Pancreas (tissue), 10 donors: Measurements from ENCODE around the gene ARHGAP35. TPM values are rescaled to one million over a fixed set of nuclear protein-coding genes. Genes with fewer than 3 reads are reported as not detected.

Source experiments
- ATAC-seq, 4 donors: fragments of 200-7000 bp; cut with Tn5 transposase; one replicate each; pipeline versions ENCODE4 v1.8.0 to v1.9.1; 2020; ENCODE audit warnings: mild to moderate bottlenecking in 4 of 4, moderate library complexity in 4 of 4
- DNase-seq, 6 donors: peaks; one replicate each; pipeline ENCODE4 v3.0.0-alpha.2; 2020
- FAIRE-seq: peaks from 2 replicates; lab custom pipeline; 2012; peaks lifted over from hg19 to GRCh38; lab: Jason Lieb, UNC
- H3K27ac ChIP-seq, 4 donors: fragments of 200-600 bp; sonication (generic); 1 replicate in 3 of 4; 2 replicates in 1 of 4; pipeline versions ENCODE4 v1.5.0 to v1.8.0; 2020
- H3K27me3 ChIP-seq, 4 donors: fragments of 200-600 bp; one replicate each; pipeline ENCODE4 v1.8.0; 2021
- H3K36me3 ChIP-seq, 3 donors: fragments of 200-600 bp; sonication (generic) in 1 of 3; one replicate each; pipeline versions ENCODE4 v1.5.0 to v1.8.0; 2020 to 2021
- H3K4me1 ChIP-seq, 3 donors: fragments of 200-600 bp; one replicate each; pipeline ENCODE4 v1.8.0; 2021
- H3K4me3 ChIP-seq, 4 donors: fragments of 200-600 bp; sonication (generic) in 2 of 4; one replicate each; pipeline versions ENCODE4 v1.5.0 to v1.8.0; 2020 to 2021
- H3K9me3 ChIP-seq, 4 donors: fragments of 200-600 bp; one replicate each; pipeline ENCODE4 v1.8.0; 2021
- CTCF ChIP-seq, 4 donors: fragments of 200-600 bp; sonication (generic) in 3 of 4; IDR thresholded peaks; one replicate each; pipeline versions ENCODE4 v1.5.0 to v1.8.0; 2021; ENCODE audit warnings: antibody characterized with exemption in 4 of 4
- WGBS, 2 donors: extraction: QIAGEN DNeasy Blood & Tissue Kit; methylation state at CpG; one replicate each; pipeline ENCODE4 v1.1.7; 2013; 5-methylcytosine and 5-hydroxymethylcytosine counted together
- intact Hi-C, 3 donors: fragments of 100-400 bp; cut with DNase I; formaldehyde crosslinking; loops; one replicate each; pipeline versions ENCODE4 v1.11.1 to v1.14.2; 2022
- polyA plus RNA-seq, 2 donors: library from polyadenylated mRNA; stranded (reverse); fragments of 200-250 nt; gene quantifications; one replicate each; pipeline ENCODE4 v1.2.3, GENCODE V29; 2013
- total RNA-seq, 6 donors: library from RNA; stranded (reverse); fragmentation: NEBNext Ultra II Directional in 4 of 6; extraction: Animal tissue kit (Norgen Biotek cat#: 25700) in 4 of 6; gene quantifications; one replicate each; pipeline versions ENCODE4 v1.2.1 to v1.2.4, GENCODE V29; 2021 to 2023
- donor health status: healthy with polysubstance abuse.
- donor health status: DM: no; HTN: no; CAD: no; lungs with moderate emphysema.
- donor health status: DM: no; HTN: no; CAD: no.
- donor health status: control.
- donor health status: control.
- donor health status: Bipolar disorder and iron deficiency.
- donor health status: DM: yes; HTN: yes; CAD: no.
- donor health status: DM: no; HTN: no; CAD: no.
- donor health status: DM: no; HTN: no; CAD: no.
- donor health status: DM: yes; HTN: yes; CAD: no.

ARHGAP35 gene
- total and polyA plus RNA-seq, 8 donors: 8.4 to 26.8 (median 18.9) TPM

GRCh38 chr19:46862503-46862834 lies 1.7 kb downstream of the ARHGAP35 start:
- no peak for TF ChIP-seq CTCF (IDR thresholded peaks at IDR 0.05)
- Histone ChIP-seq H3K9me3 (no peaks in the 10 kb centered on the region), H3K4me1 (peaks cover 13 to 47% (median 24%) of the 10 kb centered on the region in 3 donors), H3K27me3 (no peaks in the 10 kb centered on the region), H3K36me3 (no peaks in the 10 kb centered on the region), H3K27ac (peak overlapping the region in 2 of 4 donors; percentile 96 to 98), H3K4me3 (peak overlapping the region in 3 of 4 donors; percentile 85 to 95 (median 91))
- WGBS, 2 donors: 16 to 23% methylated on average over 9 of the region's 9 CpGs
- ATAC-seq (no peak), FAIRE-seq (no peak), DNase-seq (peak in 1 of 6 donors; percentile 15)
- intact Hi-C loops: loop anchor here in 1 of 3 donors (10.0 kb wide), 1 partner anchor 62 kb away; no protein-coding TSS in a partner anchor

- H3K9me3 ChIP-seq: no peaks in the 10 kb centered on the region
- no peak for FAIRE-seq
- H3K4me1 ChIP-seq: peaks cover 13 to 50% (median 24%) of the 10 kb centered on the region in 3 donors
- H3K27ac ChIP-seq: peak overlapping the region in 2 of 4 donors; percentile 64 to 96
- TF ChIP-seq CTCF (IDR thresholded peaks at IDR 0.05): no peak
- no peaks in the 10 kb centered on the region for H3K27me3 ChIP-seq
- no peak for ATAC-seq
- H3K36me3 ChIP-seq: no peaks in the 10 kb centered on the region
- intact Hi-C loops: loop anchor here in 1 of 3 donors (10.0 kb wide), 1 partner anchor 62 kb away; no protein-coding TSS in a partner anchor
- peak overlapping the region in 1 of 4 donors; percentile 95 for H3K4me3 ChIP-seq
- WGBS, 2 donors: 62 to 64% methylated on average over 4 of the region's 4 CpGs
- no peak for DNase-seq
These were observed 2.3 kb downstream of the ARHGAP35 start for GRCh38 chr19:46862974-46863632.

- Histone ChIP-seq H3K9me3 (no peaks in the 10 kb centered on the region), H3K27ac (peak overlapping the region; percentile 18 to 96 (median 45)), H3K27me3 (no peaks in the 10 kb centered on the region), H3K4me3 (peak overlapping the region in 1 of 4 donors; percentile 95), H3K4me1 (peaks cover 13 to 54% (median 24%) of the 10 kb centered on the region in 3 donors), H3K36me3 (no peaks in the 10 kb centered on the region)
- WGBS, 2 donors: 8 to 12% methylated on average over 6 of the region's 6 CpGs
- TF ChIP-seq CTCF (IDR thresholded peaks at IDR 0.05): no peak
- FAIRE-seq: no peak
- intact Hi-C loops: loop anchor here in 1 of 3 donors (10.0 kb wide), 1 partner anchor 61 kb away; no protein-coding TSS in a partner anchor
- no peak for DNase-seq
- peak in 3 of 4 donors; percentile 12 to 19 (median 12) for ATAC-seq
These were observed 3.2 kb downstream of the ARHGAP35 start for GRCh38 chr19:46863818-46864629.

- DNase-seq: no peak
- no peak overlapping the region for H3K27ac ChIP-seq
- no peak for TF ChIP-seq CTCF (IDR thresholded peaks at IDR 0.05)
- H3K27me3 ChIP-seq: no peaks in the 10 kb centered on the region
- H3K4me3 ChIP-seq: no peak overlapping the region
- ATAC-seq: peak in 1 of 4 donors; percentile 34
- intact Hi-C loops: loop anchor here in 1 of 3 donors (10.0 kb wide), 1 partner anchor 58 kb away; no protein-coding TSS in a partner anchor
- no peak for FAIRE-seq
- peaks cover 13 to 54% (median 24%) of the 10 kb centered on the region in 3 donors for H3K4me1 ChIP-seq
- H3K36me3 ChIP-seq: no peaks in the 10 kb centered on the region
- 31 to 39% methylated on average over 3 of the region's 3 CpGs for WGBS, 2 donors
- no peaks in the 10 kb centered on the region for H3K9me3 ChIP-seq
These were observed 5.8 kb downstream of the ARHGAP35 start for GRCh38 chr19:46866407-46867136.
